ENCODE measurements around the gene ORAI2.
"Not testable (repeated sequence)": the region's sequence is repeated elsewhere in the genome, so short reads cannot be mapped to it uniquely, and the experiment has no call there.

ORAI2 gene

DNA sequence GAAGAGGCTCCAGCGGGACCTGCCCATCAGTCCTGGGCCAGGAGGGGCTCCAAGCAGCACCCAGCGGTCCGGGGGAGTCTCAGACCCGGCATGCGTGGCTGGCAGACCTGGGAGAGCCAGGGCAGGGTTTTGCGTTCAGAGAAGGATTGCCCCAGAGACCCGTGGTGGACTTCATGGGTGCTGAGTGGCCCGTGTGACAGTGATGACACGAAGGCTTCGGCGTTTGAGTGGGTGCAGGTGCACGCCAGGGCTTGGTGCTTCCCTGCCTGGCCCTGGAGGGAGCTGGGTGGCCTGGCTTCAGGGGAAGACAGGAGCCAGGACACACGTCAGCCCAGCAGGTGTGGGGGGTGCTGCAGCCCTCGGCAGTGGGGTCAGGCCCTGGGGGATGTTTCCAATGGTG, 13.9 kb downstream of the ORAI2 start:
- H3K4me3 ChIP-seq (ENCODE audit: low read depth, low read length): no peak overlapping the region
- TF ChIP-seq, protein P1, sequence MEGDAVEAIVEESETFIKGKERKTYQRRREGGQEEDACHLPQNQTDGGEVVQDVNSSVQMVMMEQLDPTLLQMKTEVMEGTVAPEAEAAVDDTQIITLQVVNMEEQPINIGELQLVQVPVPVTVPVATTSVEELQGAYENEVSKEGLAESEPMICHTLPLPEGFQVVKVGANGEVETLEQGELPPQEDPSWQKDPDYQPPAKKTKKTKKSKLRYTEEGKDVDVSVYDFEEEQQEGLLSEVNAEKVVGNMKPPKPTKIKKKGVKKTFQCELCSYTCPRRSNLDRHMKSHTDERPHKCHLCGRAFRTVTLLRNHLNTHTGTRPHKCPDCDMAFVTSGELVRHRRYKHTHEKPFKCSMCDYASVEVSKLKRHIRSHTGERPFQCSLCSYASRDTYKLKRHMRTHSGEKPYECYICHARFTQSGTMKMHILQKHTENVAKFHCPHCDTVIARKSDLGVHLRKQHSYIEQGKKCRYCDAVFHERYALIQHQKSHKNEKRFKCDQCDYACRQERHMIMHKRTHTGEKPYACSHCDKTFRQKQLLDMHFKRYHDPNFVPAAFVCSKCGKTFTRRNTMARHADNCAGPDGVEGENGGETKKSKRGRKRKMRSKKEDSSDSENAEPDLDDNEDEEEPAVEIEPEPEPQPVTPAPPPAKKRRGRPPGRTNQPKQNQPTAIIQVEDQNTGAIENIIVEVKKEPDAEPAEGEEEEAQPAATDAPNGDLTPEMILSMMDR (IDR thresholded peaks at IDR 0.05; ENCODE audit: low read depth, low read length): no peak

DNA sequence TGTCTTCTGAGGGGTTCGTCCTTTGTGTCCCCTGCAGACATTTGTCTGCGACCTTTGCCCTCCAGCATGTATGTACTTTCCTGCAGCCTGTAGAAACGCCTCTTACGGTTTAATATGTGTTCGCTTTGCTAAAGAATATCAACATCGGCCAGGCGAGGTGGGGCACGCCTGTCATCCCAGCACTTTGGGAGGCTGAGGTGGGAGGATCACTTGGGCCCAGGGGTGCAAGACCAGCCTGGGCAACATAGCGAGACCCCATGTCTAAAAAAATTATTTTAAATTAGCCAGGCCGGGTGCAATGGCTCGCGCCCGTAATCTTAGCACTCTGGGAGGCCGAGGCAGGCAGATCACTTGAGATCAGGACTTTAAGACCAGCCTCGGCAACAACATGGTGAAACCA, 15.8 kb downstream of the ORAI2 start:
- TF ChIP-seq, protein P1 (IDR thresholded peaks at IDR 0.05; ENCODE audit: low read depth, low read length): no peak
- H3K4me3 ChIP-seq (ENCODE audit: low read depth, low read length): no peak overlapping the region

DNA sequence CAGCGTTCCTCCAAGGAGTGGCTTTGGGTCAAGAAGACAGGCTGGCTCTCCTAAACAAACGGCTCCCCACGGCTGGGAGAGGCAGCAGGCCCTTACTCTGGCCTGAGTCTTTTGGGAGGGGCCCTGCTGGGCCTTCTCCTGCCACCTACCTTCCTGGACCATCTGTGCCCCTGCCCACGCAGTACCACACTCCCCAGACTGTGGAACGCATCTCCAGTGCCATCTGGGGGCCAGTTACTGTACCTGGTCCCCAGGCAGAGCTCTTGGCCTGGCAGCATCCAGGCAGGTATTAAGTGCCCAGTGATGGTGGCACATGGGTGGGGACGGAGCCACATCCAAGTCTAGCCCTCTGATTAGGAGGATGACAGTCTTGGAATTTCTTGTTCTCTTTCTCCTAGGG, 16.9 kb downstream of the ORAI2 start:
- no peak overlapping the region for H3K4me3 ChIP-seq (ENCODE audit: low read depth, low read length)
- TF ChIP-seq, protein P1 (IDR thresholded peaks at IDR 0.05; ENCODE audit: low read depth, low read length): no peak

DNA sequence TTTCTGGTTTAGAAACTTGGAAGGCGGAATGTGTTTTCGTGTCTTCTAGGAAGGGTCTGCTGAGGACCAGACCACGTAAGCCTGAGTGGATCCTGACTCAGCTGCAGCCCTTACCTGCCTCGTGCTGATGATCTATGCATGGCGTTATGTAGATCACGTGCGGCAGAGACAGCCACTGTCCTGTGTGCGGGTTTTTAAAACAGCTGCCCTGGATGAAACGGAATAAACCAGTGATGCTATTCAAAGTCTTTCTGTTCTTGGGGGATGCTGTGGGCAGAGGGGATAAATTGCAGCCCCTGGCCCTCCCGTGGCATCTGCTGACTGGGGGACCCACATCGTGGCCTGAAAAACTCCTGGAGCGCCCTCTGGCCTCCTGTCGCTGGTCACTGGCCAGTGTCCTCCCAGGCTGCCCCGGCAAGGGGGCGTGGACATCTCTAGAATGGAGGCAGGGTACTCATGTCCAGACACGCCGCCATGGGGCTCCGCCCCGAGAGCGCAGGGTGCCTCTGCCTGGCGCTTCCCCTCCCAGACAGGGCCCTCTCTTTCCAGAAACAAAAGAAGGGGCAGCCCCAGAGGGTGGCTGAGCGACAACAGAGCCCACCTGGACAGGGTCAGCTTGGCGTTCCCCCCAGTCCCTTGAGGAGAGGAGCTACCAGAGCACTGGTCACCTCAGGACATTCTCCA, 18.1 kb downstream of the ORAI2 start:
- H3K4me3 ChIP-seq (ENCODE audit: low read depth, low read length): no peak overlapping the region
- TF ChIP-seq, protein P1 (IDR thresholded peaks at IDR 0.05; ENCODE audit: low read depth, low read length): no peak

DNA sequence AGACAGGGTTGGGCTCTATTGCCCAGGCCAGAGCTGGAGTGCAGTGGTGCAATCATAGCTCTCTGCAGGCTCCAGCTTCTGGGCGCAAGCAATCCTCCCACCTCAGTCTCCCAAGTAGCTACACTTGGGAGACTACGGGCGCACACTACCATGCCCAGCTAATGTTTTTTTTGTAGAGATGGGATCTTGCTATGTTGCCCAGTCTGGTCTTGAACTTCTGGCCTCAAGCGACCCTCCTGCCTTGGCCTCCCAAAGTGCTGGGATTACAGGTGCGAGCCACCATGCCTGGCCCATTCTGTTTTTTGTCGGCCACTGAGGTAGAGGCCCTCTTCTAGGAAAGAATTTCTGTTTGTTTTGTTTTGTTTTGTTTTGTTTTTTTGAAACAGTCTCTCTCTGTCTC, 19.1 kb downstream of the ORAI2 start:
- H3K4me3 ChIP-seq (ENCODE audit: low read depth, low read length): no peak overlapping the region
- TF ChIP-seq, protein P1 (IDR thresholded peaks at IDR 0.05; ENCODE audit: low read depth, low read length): no peak

DNA sequence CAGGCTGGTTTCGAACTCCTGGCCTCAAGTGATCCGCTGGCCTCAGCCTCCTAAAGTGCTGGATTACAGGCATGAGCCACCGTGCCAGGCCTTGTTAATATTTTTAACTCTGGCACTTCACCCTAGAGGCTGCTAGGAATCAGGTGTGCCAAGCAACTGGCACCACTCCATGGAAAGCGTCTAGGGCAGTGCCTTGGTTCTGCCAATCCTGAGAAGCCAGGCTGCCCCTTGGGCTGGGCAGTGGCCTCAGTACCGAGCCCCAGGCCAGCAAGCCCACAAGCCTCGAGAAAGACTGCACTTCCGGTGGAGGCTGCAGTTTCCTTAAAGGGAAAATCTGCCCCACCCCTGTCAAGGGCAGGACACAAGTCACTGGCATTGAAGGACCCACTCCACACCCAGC, 19.9 kb downstream of the ORAI2 start:
- H3K4me3 ChIP-seq (ENCODE audit: low read depth, low read length): no peak overlapping the region

DNA sequence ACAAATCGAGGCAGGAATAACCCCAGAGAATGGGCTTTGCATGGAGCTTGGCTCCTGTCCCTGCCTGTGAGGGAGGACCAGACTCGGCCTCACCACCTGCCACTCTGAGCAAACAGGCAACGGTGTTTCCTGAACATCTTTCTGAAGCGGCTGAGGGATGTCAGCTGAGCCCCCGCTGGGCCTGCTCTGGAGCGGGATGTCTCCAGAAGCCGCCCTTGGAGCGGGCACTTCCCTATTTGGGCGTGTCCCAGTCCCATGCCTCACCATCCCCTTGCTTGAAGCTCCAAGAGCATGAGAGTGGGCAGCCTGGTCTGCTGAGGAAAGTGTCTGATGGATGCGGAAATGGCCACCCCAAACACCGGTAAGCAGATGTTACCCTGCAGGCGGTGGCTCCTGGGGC, 21.1 kb downstream of the ORAI2 start:
- TF ChIP-seq, protein P1 (IDR thresholded peaks at IDR 0.05; ENCODE audit: low read depth, low read length): no peak
- H3K4me3 ChIP-seq (ENCODE audit: low read depth, low read length): no peak overlapping the region

More for the DNA sequence above, 19.9 kb downstream of the ORAI2 start:
- TF ChIP-seq, protein P1 (IDR thresholded peaks at IDR 0.05; ENCODE audit: low read depth, low read length): no peak

DNA sequence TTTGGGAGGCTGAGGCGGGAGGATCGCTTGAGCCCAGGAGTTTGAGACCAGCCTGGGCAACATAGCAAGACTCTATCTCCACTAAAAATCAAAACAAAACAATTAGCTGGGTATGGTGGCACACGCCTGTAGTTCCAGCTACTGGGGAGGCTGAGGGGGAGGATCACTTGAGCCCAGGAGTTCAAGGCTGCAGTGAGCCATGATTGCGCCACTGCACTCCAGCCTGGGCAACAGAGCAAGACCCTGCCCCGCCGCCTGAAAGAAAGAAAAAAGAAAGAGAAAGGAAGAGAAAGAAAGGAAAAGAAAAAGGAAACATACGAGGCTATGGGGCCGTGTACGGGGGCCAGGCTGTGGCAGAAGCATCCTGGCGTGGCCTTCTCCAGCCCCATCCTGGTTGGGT, 21.6 kb downstream of the ORAI2 start:
- H3K4me3 ChIP-seq (ENCODE audit: low read depth, low read length): not testable (repeated sequence)
